Activated CD4-positive, CD25-positive, alpha-beta regulatory T cell treated with anti-CD3 and anti-CD28 coated beads, Interleukin-2, amount 50 U/mL, for 24 hours (primary cell): ENCODE results near the gene NGLY1.

Experiments
- ATAC-seq, 2 donors: fragments of 150-1000 bp; cut with Tn5 transposase; one replicate each; pipeline ENCODE4 v1.10.0; 2021; ENCODE audit warnings: mild to moderate bottlenecking in 1 of 2, moderate library complexity in 1 of 2

The NGLY1 gene

GRCh38 chr3:25783661-25784512 lies 644 bp upstream of the NGLY1 start:
- ATAC-seq: peak; percentile 25 to 34

GRCh38 chr3:25782636-25782937 lies 656 bp downstream of the NGLY1 start:
- ATAC-seq: no peak

DNA sequence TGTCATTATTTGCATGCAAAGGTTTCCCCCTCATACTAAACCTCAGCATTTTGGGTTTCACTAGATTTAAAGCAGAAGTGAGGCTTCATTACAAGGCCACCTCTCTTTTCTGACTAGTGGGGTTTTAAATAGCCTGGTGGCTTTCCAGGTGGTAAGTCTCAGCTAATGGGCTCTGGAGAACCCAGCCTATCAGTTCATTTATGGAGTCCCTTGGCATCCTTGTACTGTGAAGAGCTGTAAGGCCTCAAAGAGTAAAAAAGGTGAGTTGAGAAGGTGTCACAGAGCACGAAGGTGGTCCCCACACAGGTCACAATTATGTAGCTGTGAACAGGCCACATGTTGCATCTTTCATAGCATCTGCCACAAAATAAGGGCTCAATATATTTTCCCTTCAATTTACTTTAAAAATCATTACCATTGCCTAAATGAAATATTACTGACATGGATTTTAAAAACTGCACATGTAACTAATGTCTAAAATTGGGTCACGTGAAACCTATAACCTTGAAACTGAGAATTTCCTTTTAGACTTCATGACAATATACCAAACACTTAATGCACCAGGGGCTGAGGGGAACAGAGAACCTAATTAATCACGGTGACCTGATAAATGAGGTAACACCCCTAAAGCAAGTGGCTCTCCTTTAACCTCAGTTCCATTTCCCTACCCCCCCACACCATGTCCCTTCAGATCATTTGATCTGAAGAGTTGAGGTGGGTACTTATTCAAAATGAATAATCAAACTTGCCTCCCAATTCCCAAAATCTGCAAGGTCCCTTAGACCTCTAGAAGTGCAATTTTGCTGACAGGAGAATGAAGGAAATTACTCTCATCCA lies 1.3 kb downstream of the NGLY1 start:
- ATAC-seq: no peak

- ATAC-seq: no peak
These were observed 2.0 kb downstream of the NGLY1 start for GRCh38 chr3:25781145-25781757.

- ATAC-seq: no peak
These were observed 2.6 kb downstream of the NGLY1 start for GRCh38 chr3:25780618-25781017.

DNA sequence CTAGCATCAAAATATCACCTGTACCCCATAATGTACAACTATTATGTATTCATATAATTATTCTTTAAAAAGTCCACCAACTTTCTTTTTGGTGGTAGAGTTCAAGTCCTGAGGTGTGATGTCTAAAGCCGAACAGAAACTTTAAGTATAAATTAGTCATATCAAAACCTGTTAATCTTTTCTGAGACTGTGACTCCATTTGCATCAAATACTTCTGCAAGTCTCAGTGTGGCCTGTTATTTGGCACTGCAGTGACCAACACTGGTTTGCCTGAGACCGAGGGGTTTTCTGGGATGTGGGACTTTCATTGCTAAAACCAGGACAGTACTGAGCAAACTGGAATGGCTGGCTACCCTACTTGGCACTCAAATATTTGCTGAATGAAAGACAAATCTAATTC lies 7.3 kb downstream of the NGLY1 start:
- ATAC-seq: peak in 1 of 2 donors; percentile 51

DNA sequence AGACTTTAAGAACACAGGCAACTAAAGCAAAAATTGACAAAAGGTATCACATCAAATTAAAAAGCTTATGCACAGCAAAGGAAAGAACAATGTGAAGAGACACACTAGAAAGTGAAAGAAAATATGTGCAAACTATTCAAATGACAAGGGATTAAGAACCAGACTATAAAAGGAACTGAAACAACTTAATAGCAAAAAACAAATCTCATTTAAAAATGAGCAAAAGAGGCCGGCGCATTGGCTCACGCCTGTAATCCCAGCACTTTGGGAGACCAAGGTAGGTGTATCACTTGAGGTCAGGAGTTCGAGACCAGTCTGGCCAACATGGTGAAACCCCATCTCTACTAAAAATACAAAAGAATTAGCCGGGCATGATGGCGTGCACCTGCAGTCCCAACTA lies 14.4 kb downstream of the NGLY1 start:
- ATAC-seq: peak; percentile 46 to 49

DNA sequence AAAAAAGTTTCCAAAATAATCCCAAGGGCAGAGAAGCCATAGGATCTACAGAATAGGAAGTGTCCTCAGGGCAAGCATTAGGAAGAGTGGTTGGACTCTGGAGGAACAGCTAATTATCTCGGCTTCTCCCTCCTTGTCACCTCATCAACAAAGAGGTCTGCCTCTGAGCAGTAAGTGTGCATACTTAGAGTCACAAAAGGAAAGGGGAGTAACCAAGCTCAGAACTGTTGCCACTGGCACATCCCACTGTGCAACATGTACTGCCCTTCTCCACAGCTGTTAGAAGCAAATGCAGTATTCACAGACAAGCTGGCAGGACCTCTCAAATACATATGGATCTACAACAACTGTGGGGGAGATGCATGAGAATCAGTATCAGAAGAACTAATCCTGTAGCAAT lies 31.5 kb downstream of the NGLY1 start:
- no peak for ATAC-seq

GRCh38 chr3:25751048-25751447 lies 32.2 kb downstream of the NGLY1 start:
- no peak for ATAC-seq

GRCh38 chr3:25749031-25749581 lies 34.1 kb downstream of the NGLY1 start:
- ATAC-seq: no peak

- ATAC-seq: no peak
These were observed 35.1 kb downstream of the NGLY1 start for GRCh38 chr3:25748189-25748588.

DNA sequence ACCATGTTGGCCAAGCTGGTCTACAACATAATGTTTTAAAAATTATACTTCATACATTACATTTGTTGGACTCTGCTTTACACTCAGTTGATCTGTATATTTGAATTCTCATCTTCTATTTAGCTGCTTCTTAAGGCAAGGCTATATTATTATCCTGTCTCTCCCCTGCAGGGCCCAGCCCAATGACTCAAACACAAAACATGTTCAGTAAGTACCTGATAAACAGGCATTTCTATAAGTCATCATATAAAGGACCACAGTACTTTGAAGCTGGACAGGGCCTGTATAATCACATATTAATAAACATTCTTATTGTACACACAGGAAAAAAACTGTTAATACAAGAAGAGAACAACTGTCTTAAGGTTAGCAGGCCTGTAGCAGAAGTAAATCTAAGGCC lies 36.2 kb downstream of the NGLY1 start:
- no peak for ATAC-seq

DNA sequence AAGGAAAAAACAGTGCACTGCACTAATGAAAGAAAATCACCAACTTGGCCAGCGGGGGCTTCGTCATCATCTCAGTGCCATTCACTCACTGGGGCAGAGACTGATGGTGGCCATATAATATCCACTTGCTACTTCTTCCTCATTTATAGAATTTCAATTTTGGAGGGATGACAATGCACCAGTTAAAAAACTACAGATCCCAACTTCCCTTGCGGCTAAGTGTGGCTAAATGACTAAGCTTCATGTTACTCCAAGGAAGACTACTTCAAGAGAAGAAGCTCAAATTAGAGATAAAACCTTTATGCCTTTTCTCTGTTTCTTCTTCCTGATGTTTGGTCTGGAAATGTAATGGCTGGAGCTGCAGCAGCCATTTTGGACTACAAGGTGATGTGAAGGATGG lies 38.8 kb downstream of the NGLY1 start:
- no peak for ATAC-seq

DNA sequence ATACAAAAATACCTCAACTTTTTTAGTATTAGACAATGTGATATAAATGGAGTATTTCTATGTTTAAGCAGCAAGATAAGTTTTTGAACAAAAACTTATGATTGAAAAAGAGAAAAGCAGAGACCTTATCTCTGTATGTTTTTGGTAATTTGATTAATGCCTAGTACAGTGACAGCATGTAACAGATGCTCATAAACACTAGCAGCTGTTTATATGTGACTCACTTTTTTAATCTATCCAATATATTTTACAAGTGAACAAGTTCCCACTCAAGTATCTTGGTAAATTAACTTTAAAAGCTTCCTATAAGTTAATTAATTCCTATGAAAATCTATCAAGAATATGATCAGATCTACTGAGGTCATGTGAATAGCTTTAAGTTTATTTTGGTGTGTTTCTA lies 55.1 kb downstream of the NGLY1 start:
- ATAC-seq: no peak

DNA sequence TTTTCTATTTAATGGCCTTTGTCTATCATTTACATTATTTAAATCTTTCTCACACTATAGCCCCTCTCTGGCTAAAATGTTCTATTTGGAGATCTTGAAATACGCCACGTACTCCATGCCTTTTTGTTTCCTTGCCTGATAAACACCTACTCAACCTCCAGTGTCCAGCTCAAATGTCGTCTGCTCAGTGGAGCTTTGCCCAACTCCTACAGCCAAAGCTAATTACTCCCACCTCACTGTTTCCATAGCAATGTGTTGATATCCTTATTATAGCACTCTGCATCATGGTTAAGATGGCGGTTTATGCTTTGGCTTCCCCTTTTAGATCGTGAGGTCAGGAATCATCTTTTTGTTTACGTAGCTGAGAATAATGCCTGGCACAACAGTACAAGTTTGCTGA lies 55.9 kb downstream of the NGLY1 start:
- no peak for ATAC-seq

DNA sequence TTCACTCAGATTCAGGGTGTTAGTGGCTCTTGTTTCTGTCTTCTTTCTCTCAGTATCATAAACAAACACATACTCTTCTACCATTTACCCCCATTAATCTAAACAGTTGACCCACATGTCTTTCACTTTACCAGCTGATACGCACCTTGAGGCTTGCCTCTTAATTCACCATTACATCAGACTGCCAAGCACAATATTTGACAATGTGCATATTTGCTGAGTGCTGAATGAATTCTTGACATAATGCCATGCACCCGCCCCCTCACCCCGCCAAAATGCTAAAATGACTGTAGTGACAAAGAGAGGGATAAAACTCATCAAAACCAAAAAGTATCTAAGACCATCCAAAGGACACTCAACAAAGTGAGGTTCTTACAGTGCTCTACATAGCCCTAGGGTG lies 57.4 kb downstream of the NGLY1 start:
- ATAC-seq: no peak

DNA sequence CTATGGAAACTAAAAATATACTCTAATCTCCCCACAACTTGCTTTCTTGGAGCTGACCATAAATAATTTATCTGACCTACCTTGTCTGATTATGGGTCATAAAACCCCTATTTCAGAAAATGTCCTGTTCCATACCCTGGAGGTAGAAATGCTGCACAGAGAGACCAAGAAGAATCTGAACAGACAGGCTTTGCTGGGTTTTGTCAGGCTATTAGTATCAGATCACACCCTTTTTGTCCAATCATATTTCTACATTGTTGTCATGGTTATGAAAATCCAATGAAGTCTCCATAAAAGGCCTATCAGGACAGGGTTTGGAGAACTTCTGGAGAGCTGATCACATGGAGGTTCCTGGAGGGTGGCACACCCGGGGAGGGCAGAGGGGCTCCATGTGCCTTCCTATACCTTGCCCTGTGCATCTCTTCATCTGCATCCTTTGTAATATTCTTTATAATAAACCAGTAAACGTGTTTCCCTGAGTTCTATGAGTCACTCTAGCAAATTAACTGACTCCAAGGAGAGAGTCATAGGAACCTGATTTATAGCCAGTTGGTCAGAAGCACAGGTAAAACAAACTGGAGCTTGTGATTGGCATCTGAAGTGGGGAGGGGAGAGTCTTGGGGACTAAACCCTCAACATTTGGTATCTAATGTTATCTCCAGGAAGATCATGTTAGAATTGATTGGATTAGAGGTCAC lies 58.1 kb downstream of the NGLY1 start:
- ATAC-seq: no peak

- no peak for ATAC-seq
These were observed 59.4 kb downstream of the NGLY1 start for GRCh38 chr3:25723802-25724201.

GRCh38 chr3:25719321-25719720 lies 63.9 kb downstream of the NGLY1 start:
- ATAC-seq: no peak

- ATAC-seq: no peak
These were observed 69.8 kb downstream of the NGLY1 start for GRCh38 chr3:25713341-25713985.

DNA sequence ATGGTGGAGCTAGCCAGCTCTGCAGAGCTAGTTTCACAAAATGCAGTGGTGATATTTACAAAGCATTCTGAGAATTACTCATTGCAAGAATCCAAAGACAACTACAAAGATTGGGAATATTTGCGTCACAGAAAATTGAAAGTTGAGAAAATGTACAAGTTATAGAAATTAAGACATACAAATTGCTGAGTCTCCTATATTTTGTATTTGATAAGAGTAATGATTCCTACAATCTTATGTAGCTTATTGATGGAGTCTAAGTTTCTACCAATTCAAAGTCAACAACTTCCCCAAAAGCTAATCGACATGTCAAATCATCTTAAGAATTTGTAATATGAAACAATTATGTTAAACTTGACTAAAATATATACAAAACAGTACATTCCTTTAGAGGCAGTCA lies 72.2 kb downstream of the NGLY1 start:
- no peak for ATAC-seq

DNA sequence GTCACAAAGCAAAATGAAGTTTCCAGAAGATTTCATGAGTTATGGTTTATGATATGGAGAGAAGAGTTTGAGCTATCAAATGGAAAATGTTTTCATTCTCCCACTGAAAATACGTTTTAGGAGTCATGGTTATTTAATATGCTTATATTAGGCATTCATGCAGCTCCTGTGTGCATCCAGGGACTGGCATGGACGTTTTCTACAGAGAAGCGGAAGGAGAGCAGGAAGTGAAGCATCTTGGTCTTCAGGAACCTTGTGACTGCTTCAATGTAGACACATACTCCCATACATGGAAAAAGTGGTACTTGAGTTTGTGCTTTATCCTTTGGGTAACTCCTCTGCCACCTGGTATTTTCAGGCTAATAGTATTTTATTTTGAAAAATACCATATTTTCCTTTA lies 75.2 kb downstream of the NGLY1 start:
- no peak for ATAC-seq
